GM12874 (cell line): ENCODE data around the gene CRTC3.

ENCODE experiments used
- TF ChIP-seq, protein P1 (sequence below): IDR thresholded peaks from 2 replicates; pipeline ENCODE4 v1.5.1; 2011; ENCODE audit warnings: low read depth, mild to moderate bottlenecking, control low read depth, low read length, moderate library complexity; ENCODE audit not compliant: insufficient read depth

The CRTC3 gene

GRCh38 chr15:90588427-90588826 is 58.7 kb downstream of the CRTC3 start:
- TF ChIP-seq, protein P1, sequence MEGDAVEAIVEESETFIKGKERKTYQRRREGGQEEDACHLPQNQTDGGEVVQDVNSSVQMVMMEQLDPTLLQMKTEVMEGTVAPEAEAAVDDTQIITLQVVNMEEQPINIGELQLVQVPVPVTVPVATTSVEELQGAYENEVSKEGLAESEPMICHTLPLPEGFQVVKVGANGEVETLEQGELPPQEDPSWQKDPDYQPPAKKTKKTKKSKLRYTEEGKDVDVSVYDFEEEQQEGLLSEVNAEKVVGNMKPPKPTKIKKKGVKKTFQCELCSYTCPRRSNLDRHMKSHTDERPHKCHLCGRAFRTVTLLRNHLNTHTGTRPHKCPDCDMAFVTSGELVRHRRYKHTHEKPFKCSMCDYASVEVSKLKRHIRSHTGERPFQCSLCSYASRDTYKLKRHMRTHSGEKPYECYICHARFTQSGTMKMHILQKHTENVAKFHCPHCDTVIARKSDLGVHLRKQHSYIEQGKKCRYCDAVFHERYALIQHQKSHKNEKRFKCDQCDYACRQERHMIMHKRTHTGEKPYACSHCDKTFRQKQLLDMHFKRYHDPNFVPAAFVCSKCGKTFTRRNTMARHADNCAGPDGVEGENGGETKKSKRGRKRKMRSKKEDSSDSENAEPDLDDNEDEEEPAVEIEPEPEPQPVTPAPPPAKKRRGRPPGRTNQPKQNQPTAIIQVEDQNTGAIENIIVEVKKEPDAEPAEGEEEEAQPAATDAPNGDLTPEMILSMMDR = no peak

- TF ChIP-seq, protein P1 = no peak
Observed at GRCh38 chr15:90591524-90591923, 61.8 kb downstream of the CRTC3 start.

GRCh38 chr15:90592131-90592881 is 62.6 kb downstream of the CRTC3 start:
- TF ChIP-seq, protein P1 = no peak

DNA sequence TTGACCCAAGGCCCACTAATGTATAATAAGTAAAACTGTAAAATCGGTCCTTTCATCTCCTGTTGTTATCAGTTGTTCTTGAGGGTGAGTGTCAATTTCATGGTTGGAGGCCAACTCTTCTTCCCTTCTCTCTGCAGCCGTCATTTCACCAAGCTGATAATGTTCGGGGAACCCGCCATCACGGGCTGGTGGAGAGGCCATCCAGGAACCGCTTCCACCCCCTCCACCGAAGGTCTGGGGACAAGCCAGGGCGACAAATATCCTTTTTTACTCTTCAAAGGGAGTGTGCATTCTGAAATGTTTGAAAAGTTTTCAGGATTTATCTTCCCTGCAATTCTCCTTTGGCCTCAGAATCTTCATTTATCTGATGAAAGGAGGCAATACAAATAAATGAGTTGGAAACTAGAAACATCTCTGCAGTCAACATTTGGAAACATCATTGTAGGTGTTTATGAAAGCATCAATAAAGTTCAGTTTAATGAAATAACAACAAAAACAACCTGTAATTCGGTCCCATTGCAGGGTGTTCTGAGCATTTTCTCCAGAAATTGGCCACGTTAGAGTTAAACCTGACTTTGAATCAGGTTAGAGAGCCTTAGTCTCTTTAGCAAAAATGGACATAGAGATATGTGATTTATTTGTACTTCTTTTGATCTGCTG is 63.9 kb downstream of the CRTC3 start:
- TF ChIP-seq, protein P1 = no peak

DNA sequence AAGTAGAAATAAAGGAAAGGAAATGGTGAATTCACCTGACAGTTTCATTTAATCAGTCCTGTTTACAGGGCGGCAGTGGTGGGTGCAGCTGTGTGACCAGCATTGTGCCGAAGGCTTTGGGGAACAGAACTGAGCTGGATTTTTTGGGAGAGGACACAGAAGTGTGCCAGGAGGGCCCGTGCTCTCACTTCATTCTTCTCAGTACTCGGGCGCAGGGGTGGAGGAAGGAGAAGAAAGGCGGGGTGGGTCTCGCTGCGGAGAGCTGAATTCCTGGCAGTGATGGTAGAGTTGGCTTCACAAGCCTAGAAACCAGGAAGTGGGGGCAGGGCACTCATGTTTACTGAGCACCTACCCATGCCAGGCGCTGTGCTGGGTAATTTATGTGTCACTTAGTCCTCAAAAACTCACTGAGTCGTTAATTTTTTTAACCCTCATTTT is 64.6 kb downstream of the CRTC3 start:
- TF ChIP-seq, protein P1 = no peak

- TF ChIP-seq, protein P1 = no peak
Observed at GRCh38 chr15:90595763-90596155, 66.0 kb downstream of the CRTC3 start.

GRCh38 chr15:90596943-90597342 is 67.2 kb downstream of the CRTC3 start:
- TF ChIP-seq, protein P1 = no peak
